GM18858 (cell line): ENCODE measurements around the gene IDH3A.

Source experiments
- ATAC-seq: cut with Tn5 transposase; IDR thresholded peaks from one replicate; pipeline ENCODE4 v1.9.1; 2021; ENCODE audit not compliant: unreplicated experiment

Gene IDH3A

GRCh38 chr15:78149068-78149804 lies at the start of gene IDH3A:
Gene IDH3A, plus strand, starts transcription at chr15:78149362. Its CDS starts 42 bp downstream, at chr15:78149404.
- peak; percentile 56 for ATAC-seq

GRCh38 chr15:78100886-78101285 lies 48.3 kb upstream of the IDH3A start:
- ATAC-seq = no peak

GRCh38 chr15:78101423-78102105 lies 47.6 kb upstream of the IDH3A start:
- ATAC-seq = no peak

GRCh38 chr15:78102211-78102610 lies 47.0 kb upstream of the IDH3A start:
- ATAC-seq = no peak

- no peak for ATAC-seq
Observed at GRCh38 chr15:78102741-78103140, 46.4 kb upstream of the IDH3A start.

- ATAC-seq = peak; percentile 72
Observed at GRCh38 chr15:78103406-78104118, 45.6 kb upstream of the IDH3A start.

- ATAC-seq = no peak
Observed at GRCh38 chr15:78104119-78104479, 45.1 kb upstream of the IDH3A start.

GRCh38 chr15:78104566-78105475 lies 44.3 kb upstream of the IDH3A start:
- ATAC-seq = no peak

GRCh38 chr15:78105476-78106241 lies 43.5 kb upstream of the IDH3A start:
- no peak for ATAC-seq

- ATAC-seq = no peak
Observed at GRCh38 chr15:78107471-78107870, 41.7 kb upstream of the IDH3A start.

GRCh38 chr15:78108300-78109084 lies 40.7 kb upstream of the IDH3A start:
- no peak for ATAC-seq

- no peak for ATAC-seq
Observed at GRCh38 chr15:78109156-78109555, 40.0 kb upstream of the IDH3A start.

GRCh38 chr15:78110096-78110495 lies 39.1 kb upstream of the IDH3A start:
- ATAC-seq = no peak

GRCh38 chr15:78110916-78111475 lies 38.2 kb upstream of the IDH3A start:
- no peak for ATAC-seq

- ATAC-seq = no peak
Observed at GRCh38 chr15:78111788-78112187, 37.4 kb upstream of the IDH3A start.

- no peak for ATAC-seq
Observed at GRCh38 chr15:78112551-78112950, 36.6 kb upstream of the IDH3A start.

GRCh38 chr15:78120523-78120922 lies 28.6 kb upstream of the IDH3A start:
- no peak for ATAC-seq

- no peak for ATAC-seq
Observed at GRCh38 chr15:78125267-78125666, 23.9 kb upstream of the IDH3A start.

GRCh38 chr15:78127882-78128281 lies 21.3 kb upstream of the IDH3A start:
- no peak for ATAC-seq
